GM18498 (cell line): ENCODE data around the gene PKD1L1.
"Not testable (repeated sequence)": the region's sequence is repeated elsewhere in the genome, so short reads cannot be mapped to it uniquely, and the experiment has no call there.

ENCODE experiments used
- ATAC-seq: cut with Tn5 transposase; IDR thresholded peaks from one replicate; pipeline ENCODE4 v1.9.1; 2021; ENCODE audit warnings: mild to moderate bottlenecking, moderate library complexity; ENCODE audit not compliant: unreplicated experiment

The PKD1L1 gene

GRCh38 chr7:47771990-47772360 is 176.3 kb downstream of the PKD1L1 start:
- no peak for ATAC-seq

GRCh38 chr7:47771336-47771989 is 176.8 kb downstream of the PKD1L1 start:
- no peak for ATAC-seq

GRCh38 chr7:47766126-47766525 is 182.1 kb downstream of the PKD1L1 start:
- ATAC-seq: no peak

GRCh38 chr7:47765373-47765979 is 182.8 kb downstream of the PKD1L1 start:
- no peak for ATAC-seq

- ATAC-seq: no peak
Measured at GRCh38 chr7:47764746-47765145, 183.5 kb downstream of the PKD1L1 start.

- ATAC-seq: no peak
Measured at GRCh38 chr7:47763063-47763974, 184.9 kb downstream of the PKD1L1 start.

- ATAC-seq: no peak
Measured at GRCh38 chr7:47762746-47763062, 185.6 kb downstream of the PKD1L1 start.

GRCh38 chr7:47762207-47762606 is 186.1 kb downstream of the PKD1L1 start:
- no peak for ATAC-seq

- no peak for ATAC-seq
Measured at GRCh38 chr7:47759056-47759706, 189.1 kb downstream of the PKD1L1 start.

GRCh38 chr7:47758546-47758945 is 189.7 kb downstream of the PKD1L1 start:
- ATAC-seq: no peak

- ATAC-seq: no peak
Measured at GRCh38 chr7:47757921-47758411, 190.3 kb downstream of the PKD1L1 start.

GRCh38 chr7:47756636-47757035 is 191.6 kb downstream of the PKD1L1 start:
- no peak for ATAC-seq

- ATAC-seq: no peak
Measured at GRCh38 chr7:47755248-47755647, 193.0 kb downstream of the PKD1L1 start.

GRCh38 chr7:47751724-47752123 is 196.5 kb downstream of the PKD1L1 start:
- ATAC-seq: not testable (repeated sequence)

- no peak for ATAC-seq
Measured at GRCh38 chr7:47751043-47751442, 197.2 kb downstream of the PKD1L1 start.

- no peak for ATAC-seq
Measured at GRCh38 chr7:47748041-47748440, 200.2 kb downstream of the PKD1L1 start.

- ATAC-seq: no peak
Measured at GRCh38 chr7:47747160-47747559, 201.1 kb downstream of the PKD1L1 start.

- ATAC-seq: no peak
Measured at GRCh38 chr7:47746468-47746867, 201.8 kb downstream of the PKD1L1 start.

- no peak for ATAC-seq
Measured at GRCh38 chr7:47744883-47745282, 203.4 kb downstream of the PKD1L1 start.

- ATAC-seq: no peak
Measured at GRCh38 chr7:47743965-47744591, 204.2 kb downstream of the PKD1L1 start.

GRCh38 chr7:47741984-47742383 is 206.3 kb downstream of the PKD1L1 start:
- ATAC-seq: no peak
